Nephron (organoid): ENCODE measurements around the gene MAN2B1.
"Not testable (repeated sequence)": the region's sequence is repeated elsewhere in the genome, so short reads cannot be mapped to it uniquely, and the experiment has no call there.

Source experiments
- H3K27ac Mint-ChIP-seq, 3 experiments: 2 replicates each; pipeline ENCODE4 v1.8.0; 2020; ENCODE audit warnings: mixed read lengths in 3 of 3, mild to moderate bottlenecking in 2 of 3, moderate library complexity in 1 of 3
- H3K27me3 Mint-ChIP-seq: 2 replicates; pipeline ENCODE4 v1.8.0; 2021; ENCODE audit warnings: low read depth, mild to moderate bottlenecking, moderate library complexity, mixed read lengths
- H3K36me3 Mint-ChIP-seq: 2 replicates; pipeline ENCODE4 v1.8.0; 2020; ENCODE audit warnings: low read depth, mixed read lengths
- H3K4me1 Mint-ChIP-seq: 2 replicates; pipeline ENCODE4 v1.8.0; 2020; ENCODE audit warnings: mixed read lengths
- H3K4me3 Mint-ChIP-seq, 3 experiments: 2 replicates each; pipeline ENCODE4 v1.8.0; 2020; ENCODE audit warnings: mild to moderate bottlenecking in 3 of 3, mixed read lengths in 3 of 3, moderate library complexity in 2 of 3
- H3K9me3 Mint-ChIP-seq: 2 replicates; pipeline ENCODE4 v1.8.0; 2020; ENCODE audit warnings: mixed read lengths
- CTCF ChIP-seq, 3 experiments: fragments of 200-600 bp; sonication (generic); IDR thresholded peaks; one replicate each; pipeline ENCODE4 v1.5.0; 2021; ENCODE audit warnings: antibody characterized with exemption in 3 of 3; ENCODE audit not compliant: unreplicated experiment in 3 of 3

The MAN2B1 gene

GRCh38 chr19:12681074-12681987, 14.8 kb upstream of the MAN2B1 start, which contains the start of gene DHPS:
TSS of gene DHPS (minus strand) at chr19:12681880. CDS start at chr19:12681766, 114 bp downstream.
- Mint-ChIP-seq H3K27me3 (peaks cover 5% of the 10 kb centered on the region), H3K4me3 (peak within 1 kb of the TSS; percentile 89 to 91 (median 90)), H3K9me3 (no peaks in the 10 kb centered on the region), H3K27ac (peak within 1 kb of the TSS; percentile 66 to 90 (median 84)), H3K36me3 (peaks cover 26% of the 10 kb centered on the region), H3K4me1 (peaks cover 6% of the 10 kb centered on the region)
- TF ChIP-seq CTCF (IDR thresholded peaks at IDR 0.05; ENCODE audit: unreplicated experiment in 3 of 3): no peak

- peaks cover 6% of the 10 kb centered on the region for H3K4me1 Mint-ChIP-seq
- no peaks in the 10 kb centered on the region for H3K9me3 Mint-ChIP-seq
- H3K27ac Mint-ChIP-seq: no peak overlapping the region
- TF ChIP-seq CTCF (IDR thresholded peaks at IDR 0.05; ENCODE audit: unreplicated experiment in 3 of 3): no peak
- peaks cover 5% of the 10 kb centered on the region for H3K27me3 Mint-ChIP-seq
- H3K36me3 Mint-ChIP-seq: peaks cover 35% of the 10 kb centered on the region
- H3K4me3 Mint-ChIP-seq: peak overlapping the region; percentile 66 to 70 (median 69)
These were observed 13.5 kb upstream of the MAN2B1 start for GRCh38 chr19:12680034-12680433.

DNA sequence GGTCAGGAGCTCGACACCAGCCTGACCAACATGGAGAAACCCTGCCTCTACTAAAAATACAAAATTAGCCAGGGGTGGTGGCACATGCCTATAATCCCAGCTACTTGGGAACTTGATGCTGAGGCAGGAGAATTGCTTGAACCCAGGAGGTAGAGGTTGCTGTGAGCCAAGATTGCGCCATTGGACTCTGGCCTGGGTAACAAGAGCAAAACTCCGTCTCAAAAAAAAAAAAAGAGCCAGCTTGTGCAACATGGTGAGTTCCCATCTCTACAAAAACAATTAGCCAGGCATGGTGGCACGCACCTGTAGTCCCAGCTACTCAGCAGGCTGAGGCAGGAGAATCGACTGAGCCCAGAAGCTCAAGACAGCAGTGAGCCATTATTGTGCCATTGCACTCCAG, 11.5 kb upstream of the MAN2B1 start:
- not testable (repeated sequence) for H3K9me3 Mint-ChIP-seq, H3K4me1 Mint-ChIP-seq, H3K27me3 Mint-ChIP-seq, H3K4me3 Mint-ChIP-seq, H3K27ac Mint-ChIP-seq
- H3K36me3 Mint-ChIP-seq: peaks cover 43% of the 10 kb centered on the region

DNA sequence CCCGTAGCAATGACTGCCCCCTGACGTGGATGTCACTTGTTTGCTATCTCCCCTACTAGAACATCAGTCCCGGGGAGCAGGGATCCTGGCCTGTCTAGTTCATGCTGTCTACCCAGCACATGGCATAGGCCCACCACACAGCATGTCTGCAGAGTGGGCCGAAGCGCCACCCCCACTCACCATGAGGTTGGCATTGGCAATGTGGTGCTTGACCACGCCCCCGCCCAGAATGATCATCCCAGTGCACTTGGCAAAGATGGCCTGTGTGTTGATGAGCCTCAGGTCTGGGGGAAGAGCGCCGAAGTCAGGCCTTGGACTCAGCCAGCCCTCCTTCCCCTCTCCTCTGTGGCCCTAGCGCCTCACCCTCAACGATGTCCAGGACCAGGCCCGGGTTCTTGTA, 10.4 kb upstream of the MAN2B1 start:
- H3K4me1 Mint-ChIP-seq: peaks cover 6% of the 10 kb centered on the region
- TF ChIP-seq CTCF (IDR thresholded peaks at IDR 0.05; ENCODE audit: unreplicated experiment in 3 of 3): no peak
- H3K4me3 Mint-ChIP-seq: no peak overlapping the region
- no peaks in the 10 kb centered on the region for H3K9me3 Mint-ChIP-seq
- peaks cover 46% of the 10 kb centered on the region for H3K36me3 Mint-ChIP-seq
- no peak overlapping the region for H3K27ac Mint-ChIP-seq
- H3K27me3 Mint-ChIP-seq: no peaks in the 10 kb centered on the region

GRCh38 chr19:12676384-12676792, 9.8 kb upstream of the MAN2B1 start:
- H3K36me3 Mint-ChIP-seq: peaks cover 48% of the 10 kb centered on the region
- H3K27ac Mint-ChIP-seq: peak overlapping the region in 2 of 3 experiments; percentile 10 to 47
- TF ChIP-seq CTCF (IDR thresholded peaks at IDR 0.05; ENCODE audit: unreplicated experiment in 3 of 3): peak; percentile 70 to 79 (median 74)
- H3K4me3 Mint-ChIP-seq: peak overlapping the region in 2 of 3 experiments; percentile 45 to 60
- peaks cover 6% of the 10 kb centered on the region for H3K4me1 Mint-ChIP-seq
- no peaks in the 10 kb centered on the region for H3K9me3 Mint-ChIP-seq
- no peaks in the 10 kb centered on the region for H3K27me3 Mint-ChIP-seq

- peaks cover 44% of the 10 kb centered on the region for H3K36me3 Mint-ChIP-seq
- H3K9me3 Mint-ChIP-seq: no peaks in the 10 kb centered on the region
- TF ChIP-seq CTCF (IDR thresholded peaks at IDR 0.05; ENCODE audit: unreplicated experiment in 3 of 3): no peak
- H3K27ac Mint-ChIP-seq: peak overlapping the region in 1 of 3 experiments; percentile 47
- H3K4me1 Mint-ChIP-seq: peaks cover 2% of the 10 kb centered on the region
- H3K4me3 Mint-ChIP-seq: no peak overlapping the region
- no peaks in the 10 kb centered on the region for H3K27me3 Mint-ChIP-seq
These were observed 9.4 kb upstream of the MAN2B1 start for GRCh38 chr19:12675940-12676339.
